ENCODE measurements around the gene POMGNT1.
A peak's percentile ranks its signal among the peaks of the same experiment; 100 is the strongest.

Gene POMGNT1

DNA sequence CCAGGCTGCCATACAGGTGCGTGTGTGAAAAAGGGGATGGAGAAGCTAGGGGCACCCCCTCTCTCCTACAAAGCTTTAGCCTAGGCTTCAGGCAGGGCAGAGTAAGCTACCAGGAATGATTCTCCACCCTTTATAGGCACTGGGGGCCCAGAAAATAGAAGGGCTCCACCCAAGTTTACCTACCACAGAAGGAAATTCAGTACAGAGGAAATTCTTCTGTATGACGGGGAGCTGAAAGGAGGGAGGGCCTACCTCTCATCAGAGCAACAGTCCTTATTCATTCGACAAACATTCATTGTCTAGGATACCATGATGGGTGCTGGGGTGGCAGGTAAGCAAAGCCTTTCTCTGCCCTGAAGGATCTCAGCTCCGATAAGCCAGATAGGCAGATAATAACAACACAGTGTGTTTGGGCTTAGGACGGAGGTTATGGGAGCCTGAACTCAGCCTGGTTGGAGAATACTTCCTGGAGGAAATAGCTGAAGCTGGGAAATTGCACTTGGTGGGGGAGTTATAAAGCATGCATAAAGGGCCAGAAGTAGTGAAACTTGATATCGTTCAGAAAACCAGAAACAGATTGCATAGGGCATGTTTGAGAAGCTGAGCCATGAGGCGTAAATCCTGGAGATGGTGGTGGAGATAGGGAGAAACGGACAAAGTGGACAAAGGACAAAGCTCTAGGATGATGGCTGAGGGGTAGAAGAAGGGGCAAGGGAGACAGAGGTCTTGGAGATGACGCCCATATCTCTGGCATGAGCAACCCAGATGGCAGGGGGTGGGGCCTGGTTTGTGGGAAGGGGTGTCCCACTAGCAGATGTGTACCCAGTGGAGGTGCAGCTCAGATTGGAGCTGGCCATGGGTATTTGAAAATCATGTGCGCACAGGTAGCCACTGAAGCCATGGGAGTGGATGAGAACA lies 16.6 kb downstream of the POMGNT1 start:
- DNase-seq: no peak

DNA sequence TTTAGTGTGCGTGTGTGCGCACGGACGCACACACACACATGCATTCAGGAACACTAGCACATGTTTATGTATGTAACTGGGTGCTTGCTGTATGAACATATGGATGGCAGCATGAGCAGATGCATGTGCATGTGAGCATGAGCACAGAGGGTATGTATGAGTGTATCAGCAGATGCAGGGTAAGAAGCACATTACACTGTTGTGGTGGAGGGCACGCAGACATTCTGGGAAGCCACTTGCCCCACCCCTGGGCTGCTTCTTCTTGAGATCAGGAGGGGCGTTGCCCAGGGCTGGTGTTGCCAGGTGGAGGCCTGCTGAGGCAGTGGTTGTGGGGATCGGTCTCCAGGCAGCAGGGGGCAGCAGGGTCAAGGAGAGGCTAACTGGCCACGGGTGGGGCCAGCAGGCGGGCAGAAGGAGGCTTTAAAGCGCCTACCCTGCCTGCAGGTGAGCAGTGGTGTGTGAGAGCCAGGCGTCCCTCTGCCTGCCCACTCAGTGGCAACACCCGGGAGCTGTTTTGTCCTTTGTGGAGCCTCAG lies 18.1 kb downstream of the POMGNT1 start:
- no peak for DNase-seq

DNA sequence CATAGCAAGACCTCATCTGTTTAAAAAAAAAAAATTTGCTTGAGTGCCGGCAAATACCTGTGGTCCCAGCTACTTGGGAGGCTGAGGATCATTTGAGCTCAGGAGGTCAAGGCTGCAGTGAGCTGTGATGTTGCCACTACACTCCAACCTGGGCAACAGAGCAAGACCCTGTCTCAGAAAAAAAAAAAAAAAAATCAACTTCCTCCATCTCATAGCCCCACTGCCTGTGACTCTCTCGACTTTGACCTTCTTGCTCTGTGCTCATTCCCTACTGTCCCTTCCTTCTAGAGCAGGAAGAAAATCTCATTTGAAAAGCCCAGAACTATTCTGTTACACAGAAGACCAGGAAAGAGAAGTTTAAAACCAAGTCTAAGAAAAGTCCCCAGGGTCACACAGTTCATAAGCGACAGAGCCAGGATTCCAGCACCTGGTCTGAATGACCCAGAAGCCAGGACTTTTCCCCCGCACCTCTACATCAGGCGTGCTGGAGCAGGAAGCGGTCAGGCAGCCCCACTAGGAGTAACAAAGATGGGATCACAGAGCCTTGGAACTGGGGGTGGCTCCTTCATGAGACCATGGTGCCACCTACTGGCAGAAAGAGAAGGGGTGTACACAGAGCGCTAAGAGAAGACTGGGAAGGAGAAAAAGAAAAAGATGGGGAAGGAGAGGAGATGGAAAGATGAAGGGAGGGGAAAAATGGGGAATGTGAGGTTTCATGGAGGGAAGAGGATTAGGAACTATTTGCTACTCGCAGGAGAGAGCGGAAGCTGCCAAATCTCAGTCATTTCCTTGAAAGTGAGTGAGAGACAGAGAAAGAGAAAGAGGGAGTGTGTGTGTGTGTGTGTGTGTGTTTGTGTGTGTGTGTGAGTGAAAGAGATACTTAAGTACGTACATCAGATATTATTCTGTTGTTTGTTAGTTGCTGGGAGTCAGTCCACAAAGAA lies 18.8 kb downstream of the POMGNT1 start:
- peak; percentile 65 to 97 for DNase-seq

DNA sequence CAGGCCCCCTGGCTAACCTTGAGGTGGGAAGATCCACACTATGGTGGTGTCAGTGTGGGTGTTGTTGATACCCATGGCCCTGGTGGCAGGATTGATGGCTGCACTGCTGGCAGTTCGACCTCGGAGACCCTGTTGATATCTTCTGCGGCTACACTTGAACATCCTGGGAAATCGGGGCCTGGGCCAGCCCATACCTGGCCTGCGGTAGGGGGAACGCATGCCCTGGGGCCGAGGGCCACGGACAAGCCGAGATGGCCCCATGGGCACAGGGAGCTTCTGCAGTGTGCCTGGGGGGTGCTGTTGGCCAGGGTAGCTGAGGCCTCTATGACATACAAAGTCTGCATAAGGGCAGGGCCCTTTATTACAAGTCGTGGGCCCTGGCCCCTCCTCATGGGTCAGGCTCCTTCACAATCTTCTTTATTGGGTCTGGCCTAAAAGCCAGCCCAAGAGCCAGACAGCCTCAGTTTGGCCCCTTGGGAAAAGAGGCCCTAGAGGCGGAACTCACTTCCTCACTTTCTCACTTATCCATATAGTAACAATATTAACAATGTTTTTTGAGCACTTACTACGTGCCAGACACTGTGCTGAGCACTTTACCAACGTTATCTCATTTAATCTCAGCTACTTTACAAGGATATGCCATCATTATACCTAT lies 21.9 kb downstream of the POMGNT1 start, which contains the start of gene P3R3URF:
P3R3URF (minus strand) TSS at position 278 of the 655 bp plus-strand sequence; CDS start at position 261, 17 bp downstream.
- no peak for DNase-seq

DNA sequence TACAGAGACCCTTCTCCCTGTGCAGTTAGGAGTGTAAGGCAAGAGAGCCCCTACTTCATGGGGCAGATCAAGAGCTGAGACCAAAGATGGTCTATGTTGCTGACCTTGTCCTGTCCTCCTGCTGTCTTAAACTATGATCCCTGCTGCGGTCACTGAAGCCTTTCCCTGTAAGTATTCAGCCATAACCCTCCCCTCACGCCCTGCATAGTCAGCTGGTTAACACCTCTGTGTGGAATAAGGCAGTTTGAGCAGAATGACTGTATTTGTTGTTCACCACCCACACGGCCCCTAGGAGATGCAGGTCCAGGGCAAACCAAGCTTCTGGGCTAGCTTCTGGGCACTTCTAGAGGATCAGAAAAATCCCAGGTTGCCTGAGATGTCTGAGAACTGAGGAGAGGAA lies 23.0 kb downstream of the POMGNT1 start:
- peak in 1 of 2 experiments; percentile 61 for DNase-seq

DNA sequence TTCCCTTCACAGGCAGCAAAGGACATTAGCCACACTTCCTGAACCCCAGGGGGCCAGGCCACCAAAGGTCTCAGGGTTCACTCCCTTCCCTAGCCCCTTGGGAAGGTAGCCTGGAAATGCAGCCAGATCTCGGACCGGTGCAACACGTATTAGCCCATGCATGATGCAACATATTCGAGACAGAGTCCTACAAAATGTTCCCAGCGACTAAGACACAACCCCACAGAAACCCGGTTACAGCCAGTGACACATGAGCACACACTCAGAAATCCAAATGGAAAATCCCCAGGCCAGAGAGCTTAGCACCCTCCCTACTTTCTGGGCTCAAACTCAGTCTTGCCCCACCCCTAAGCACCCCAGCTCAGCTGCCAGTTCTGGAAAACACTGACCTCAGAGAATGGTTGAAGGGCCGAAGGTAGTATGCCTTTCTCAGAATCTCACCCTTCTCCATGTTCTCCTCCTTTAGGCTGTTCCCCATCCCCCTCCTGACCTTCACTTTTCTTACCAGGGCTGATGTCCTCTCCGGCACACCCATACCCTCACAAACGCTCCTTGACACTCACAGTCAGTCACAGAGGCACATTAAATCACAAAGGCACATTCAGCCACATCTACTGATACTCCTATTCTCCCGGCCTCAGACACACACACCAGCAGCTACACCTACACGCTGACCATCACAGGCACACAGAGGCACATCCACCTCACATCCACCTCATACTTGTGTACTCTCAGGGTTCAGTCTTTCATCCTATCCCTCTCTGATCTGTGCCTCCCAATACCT lies 23.6 kb downstream of the POMGNT1 start, which contains the start of gene TSPAN1:
TSPAN1 (plus strand) TSS at position 640 of the 784 bp plus-strand sequence. CDS start 6,021 bp downstream, outside the sequence.
- DNase-seq: peak; percentile 90 to 98

DNA sequence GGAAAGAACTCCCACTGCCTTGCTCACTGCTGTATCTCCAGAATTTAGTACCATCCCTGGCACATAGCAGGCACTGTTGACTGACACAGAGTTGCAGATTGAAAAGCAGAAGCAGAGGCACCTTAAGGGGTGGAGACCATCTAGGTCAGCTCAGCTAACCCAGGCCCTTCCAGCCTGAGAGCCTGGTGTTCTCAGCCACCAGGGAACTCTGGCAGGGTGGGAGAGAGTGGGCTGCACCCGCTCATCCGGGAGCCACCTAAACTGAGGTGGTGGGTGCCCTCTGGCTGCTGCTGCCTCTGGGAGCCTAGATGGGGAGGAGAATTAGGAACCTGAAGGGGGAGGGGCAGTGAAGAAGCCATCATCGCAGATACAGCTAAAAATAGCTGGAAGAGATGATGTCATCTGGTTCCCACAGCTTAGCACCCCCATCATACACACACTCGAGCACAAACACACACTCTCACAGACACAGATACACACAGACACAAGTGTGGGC lies 24.8 kb downstream of the POMGNT1 start:
- peak; percentile 39 to 77 for DNase-seq

DNA sequence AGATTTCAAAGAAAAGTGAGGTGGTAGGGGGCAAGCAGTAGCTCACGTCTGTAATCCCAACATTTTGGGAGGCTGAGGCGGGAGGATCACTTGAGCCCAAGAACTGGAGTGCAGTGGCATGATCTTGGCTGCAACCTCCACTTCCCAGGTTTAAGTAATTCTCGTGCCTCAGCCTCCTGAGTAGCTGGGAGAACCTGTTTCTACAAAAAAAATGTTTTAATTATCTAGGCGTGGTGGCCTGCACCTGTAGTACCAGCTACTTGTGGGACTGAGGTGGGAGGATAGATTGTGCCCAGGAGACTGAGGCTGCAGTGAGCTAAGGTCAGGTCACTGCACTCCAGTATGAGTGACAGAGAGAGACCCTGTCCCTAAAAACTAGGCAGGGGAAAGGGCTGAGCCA lies 25.9 kb downstream of the POMGNT1 start:
- DNase-seq: no peak

DNA sequence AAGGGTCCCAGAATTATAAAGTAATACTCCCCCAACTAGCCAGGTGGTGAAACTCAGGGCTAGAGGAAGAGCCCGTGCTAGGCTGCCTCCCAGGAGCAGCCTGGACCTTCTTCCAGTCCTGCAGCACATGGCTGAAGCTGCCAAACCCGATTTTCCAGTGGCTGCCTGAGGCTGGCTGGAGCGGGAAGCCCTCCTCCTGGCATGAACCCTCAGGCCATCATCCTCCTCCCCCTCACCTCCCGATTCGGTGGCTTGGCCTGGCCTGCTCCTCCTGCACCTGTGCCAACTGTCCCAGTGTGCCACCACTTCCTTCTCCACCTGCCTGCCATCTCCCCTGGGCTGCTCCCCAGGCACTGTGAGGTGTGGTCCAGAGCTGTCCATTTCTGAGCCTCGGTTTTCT lies 26.4 kb downstream of the POMGNT1 start:
- peak; percentile 87 to 98 for DNase-seq

DNA sequence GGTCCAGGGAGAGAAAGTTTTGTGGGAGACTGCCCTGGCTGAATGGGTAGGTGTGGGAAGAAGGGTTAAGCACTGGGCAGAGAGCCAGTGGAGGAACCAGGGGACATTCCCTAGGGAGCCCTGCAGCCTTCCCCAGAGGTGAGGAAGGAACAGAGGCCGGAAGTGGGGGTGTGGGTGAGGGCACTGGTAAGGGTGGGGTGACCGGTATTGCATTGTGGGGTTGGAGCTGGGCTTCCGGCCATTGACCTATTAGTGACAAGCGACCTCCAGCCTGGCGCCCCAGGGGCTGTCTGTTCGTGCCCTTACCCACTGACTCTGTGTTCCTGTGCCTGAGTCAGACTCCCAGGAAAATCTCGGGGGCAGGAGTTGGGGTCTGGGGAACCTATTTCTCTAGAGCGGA lies 26.9 kb downstream of the POMGNT1 start:
- no peak for DNase-seq

DNA sequence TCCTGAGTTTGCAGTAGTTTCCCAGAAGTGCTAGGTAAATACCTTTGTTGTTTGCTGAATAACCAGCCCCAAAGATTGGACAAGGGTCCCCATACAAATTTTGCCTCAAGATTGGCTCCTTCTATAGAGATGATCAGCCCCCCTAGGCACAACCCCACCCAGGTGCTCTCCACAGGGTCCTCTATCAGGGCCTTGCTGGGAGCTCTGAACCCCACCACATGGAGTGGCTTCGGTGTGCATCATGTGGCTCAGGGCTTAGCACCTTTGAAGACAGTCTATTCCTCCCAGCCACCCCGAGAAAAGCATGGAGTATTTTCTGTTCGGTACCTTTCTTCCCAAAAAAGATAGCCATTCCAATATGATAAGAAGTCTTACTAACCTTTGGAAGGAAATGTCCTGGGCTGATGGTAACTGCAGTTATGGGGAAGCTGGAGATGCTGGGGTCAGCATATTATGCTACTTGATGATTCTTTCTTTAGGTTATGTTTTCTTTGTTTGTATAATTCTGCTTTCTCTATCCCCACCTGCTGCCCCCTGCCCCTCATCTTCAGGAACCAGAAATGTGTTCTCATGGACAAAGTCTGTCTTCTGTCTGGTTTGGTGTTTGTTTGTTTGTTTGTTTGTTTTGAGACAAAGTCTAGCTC lies 28.3 kb downstream of the POMGNT1 start:
- no peak for DNase-seq

DNA sequence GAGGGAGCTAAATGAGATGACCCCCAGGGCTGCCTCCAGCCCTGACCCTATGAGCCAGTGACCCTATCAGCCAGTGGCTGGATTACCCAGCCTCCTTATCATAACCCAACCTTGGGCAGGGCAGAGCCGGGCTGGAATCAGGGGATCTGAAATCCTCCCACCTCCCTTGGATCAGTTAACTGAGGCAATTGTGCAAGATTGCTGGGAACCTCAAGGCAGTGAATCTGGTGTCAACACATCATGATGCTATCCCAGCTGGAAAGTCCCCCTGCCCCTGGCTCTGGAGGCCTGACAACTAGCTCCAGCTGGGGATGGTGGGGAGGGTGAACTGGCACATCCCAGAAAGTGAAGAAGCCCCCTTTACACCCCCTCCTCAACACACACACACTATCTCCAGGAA lies 29.8 kb downstream of the POMGNT1 start:
- no peak for DNase-seq

DNA sequence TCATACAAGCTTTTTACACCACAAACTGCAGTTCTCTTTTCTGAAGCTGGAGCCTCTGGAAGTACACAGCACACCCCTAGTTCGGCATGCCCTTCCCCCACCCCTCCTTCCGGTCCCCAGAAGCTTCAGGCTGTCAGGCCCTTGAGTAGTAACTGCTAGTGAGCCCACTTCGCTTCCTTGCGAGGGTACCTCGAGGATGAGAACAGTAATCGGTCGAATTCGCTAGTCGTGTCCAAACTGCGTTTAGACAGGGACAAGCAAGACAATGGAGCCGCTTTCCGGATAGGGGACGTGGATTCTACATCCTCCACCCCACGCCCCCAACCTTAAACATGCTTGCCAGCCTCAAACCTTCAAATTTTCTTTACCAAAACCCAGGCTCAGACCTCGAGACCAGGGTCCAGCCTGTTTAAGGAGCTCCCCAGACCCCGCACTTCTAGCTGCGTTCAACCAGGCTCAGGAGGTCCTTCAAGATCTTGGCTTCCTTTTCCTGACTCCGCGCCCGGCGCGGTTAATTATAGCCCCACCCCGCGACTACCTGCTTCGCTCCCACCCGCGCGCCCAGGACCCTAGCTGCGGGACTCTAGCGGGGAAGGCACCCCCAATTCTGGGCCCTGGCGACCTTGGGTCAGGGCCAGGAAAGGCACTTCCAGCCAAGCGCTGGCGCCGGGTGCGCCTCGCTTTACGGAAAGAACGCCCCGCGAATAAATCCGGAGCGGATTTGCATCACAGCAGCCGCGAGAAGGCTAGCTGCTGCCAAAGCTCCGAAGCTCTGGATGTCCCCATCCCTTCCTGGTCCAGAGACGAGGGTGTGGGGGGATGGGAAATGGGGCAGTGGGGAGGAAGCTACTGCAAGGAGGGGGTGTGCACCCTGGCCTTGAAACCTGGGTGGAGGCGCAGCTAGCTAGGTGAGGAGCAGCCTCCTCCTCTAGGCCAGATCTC lies 31.4 kb downstream of the POMGNT1 start:
- DNase-seq: peak in 1 of 2 experiments; percentile 40

DNA sequence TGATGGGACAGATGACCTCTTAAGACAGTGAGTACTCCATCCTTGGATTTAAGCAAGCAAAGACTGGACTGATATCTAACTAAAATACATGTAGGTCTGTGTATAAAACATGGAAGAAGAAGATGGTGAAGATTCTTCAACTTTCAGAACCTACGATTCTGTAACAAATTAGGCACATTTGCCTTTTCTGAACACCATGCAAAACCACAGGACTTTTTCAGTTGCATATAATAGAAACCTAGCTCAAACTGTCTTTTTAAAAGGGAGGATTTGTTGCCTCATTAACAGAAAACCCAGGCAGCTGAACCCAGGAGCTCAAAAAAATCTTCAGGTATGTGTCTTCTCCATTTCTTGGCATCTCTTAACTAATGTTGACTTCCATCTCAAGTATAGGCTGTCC lies 38.0 kb downstream of the POMGNT1 start:
- no peak for DNase-seq

DNA sequence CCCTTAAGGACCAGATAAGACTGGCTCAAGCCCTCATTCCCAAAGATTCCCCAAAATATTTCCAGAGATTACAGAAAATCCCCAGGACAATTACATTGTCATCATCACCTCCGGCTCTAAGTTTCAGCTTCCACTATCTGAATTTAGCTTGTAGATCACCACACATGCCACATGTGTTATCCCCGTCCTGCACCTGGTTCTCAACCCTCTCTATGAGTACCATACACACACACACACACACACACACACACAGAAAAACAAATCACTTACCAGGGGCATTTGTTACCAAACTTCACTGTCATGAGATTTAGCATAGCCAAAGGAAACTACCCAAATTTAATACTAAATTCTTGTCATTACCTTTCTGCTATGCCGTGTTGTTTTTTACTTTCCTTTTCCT lies 38.7 kb downstream of the POMGNT1 start:
- DNase-seq: no peak

DNA sequence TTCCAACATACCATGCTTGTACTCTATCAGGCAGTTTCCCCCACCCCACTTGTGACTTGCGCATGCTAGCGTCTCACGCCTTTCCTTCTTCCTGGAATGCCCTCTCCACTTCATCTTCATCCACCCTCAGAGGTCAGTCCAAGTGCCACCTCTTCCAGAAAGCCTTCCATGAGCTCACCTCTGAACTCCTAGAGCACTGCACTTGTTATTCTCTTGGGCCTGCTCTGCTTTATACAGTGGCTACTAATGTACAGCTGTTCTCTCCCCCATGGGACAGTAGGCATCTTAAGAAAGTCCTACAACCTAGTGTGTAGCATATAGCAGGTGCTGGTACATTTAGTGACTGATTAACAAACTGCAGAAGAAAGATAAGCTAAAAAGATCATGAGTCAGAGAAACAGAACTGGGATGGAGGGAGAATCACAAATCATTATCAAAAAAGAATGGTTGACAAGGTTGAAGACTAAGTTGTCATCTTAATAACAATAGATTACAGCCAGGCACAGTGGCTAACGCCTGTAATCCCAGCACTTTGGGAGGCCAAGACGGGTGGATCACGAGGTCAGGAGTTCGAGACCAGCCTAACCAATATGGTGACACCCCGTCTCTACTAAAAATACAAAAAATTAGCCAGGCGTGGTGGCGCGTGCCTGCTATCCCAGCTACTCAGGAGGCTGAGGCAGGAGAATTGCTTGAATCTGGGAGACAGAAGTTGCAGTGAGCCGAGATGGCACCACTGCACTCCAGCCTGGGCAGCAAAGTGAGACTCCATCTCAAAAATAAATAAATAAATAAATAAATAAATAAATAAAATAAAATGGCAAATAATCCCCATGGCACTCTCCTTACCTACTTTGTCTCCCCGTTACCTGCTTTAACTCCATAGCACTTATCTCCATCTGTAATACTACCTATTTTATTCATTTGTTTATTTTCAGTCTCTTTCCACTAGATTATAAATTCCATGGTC lies 39.6 kb downstream of the POMGNT1 start:
- no peak for DNase-seq

DNA sequence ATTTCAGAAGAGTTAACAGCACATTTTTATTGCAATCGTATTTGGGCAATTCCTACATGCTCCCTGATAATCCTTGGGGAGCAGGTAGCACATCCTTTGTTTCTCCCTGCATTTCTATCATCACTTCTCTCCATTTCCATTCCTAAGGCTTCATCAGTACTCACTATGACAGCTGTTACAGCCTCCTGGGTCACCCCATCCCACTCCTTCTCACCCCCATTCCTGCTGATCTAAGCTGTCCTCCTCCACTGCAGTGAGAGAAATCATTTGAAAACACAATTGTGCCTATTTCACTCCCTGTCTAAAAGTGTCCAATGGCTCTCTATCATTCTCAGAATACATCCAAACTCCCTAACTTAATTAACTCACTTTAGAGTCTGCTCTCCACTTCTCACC lies 40.3 kb downstream of the POMGNT1 start:
- no peak for DNase-seq

DNA sequence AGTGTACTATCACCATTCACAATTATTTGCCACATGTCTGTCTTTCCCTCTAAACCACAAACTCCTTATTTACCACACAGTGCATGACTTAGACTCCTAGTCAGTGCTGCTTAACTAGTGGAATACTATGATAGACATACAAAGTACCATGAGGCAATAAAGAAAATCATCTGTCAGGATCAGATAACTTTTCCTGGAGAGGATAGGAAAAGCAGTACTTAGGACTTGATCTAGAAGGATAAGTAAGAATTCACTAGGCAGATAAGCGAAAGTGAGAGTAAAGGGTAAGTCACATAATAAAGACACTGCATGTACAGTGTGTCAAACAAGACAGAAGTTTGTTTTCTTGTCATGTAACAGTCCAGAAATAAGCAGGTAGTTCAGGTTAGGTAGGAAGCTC lies 44.5 kb downstream of the POMGNT1 start:
- no peak for DNase-seq

All from cerebellar nuclear complex (tissue), 1 donor.